ENCODE measurements around the gene TFEB.

DNA sequence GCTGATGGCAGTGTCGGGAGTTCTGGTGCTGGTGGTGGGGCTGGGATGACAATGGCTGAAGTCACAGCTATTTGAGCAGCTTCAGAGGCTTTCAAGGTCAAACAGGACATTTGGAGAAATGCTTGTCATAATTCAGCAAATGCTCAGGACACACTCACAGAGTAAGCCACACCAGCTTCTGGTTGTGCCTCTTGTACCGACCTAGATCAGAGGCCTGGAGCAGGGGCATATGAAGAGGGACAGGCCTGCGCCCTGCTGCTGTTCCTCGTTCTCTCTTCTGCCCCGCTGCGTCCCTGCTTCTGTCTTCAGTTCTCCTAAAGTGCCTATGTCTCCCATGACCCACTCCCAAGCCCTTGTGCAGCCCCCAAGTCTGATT lies 12.7 kb upstream of the TFEB start:
- TF ChIP-seq, protein P1, sequence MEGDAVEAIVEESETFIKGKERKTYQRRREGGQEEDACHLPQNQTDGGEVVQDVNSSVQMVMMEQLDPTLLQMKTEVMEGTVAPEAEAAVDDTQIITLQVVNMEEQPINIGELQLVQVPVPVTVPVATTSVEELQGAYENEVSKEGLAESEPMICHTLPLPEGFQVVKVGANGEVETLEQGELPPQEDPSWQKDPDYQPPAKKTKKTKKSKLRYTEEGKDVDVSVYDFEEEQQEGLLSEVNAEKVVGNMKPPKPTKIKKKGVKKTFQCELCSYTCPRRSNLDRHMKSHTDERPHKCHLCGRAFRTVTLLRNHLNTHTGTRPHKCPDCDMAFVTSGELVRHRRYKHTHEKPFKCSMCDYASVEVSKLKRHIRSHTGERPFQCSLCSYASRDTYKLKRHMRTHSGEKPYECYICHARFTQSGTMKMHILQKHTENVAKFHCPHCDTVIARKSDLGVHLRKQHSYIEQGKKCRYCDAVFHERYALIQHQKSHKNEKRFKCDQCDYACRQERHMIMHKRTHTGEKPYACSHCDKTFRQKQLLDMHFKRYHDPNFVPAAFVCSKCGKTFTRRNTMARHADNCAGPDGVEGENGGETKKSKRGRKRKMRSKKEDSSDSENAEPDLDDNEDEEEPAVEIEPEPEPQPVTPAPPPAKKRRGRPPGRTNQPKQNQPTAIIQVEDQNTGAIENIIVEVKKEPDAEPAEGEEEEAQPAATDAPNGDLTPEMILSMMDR (IDR thresholded peaks at IDR 0.05): no peak
- no peak for TF ChIP-seq POLR2A (IDR thresholded peaks at IDR 0.05; ENCODE audit: low read depth)

All from esophagus muscularis mucosa (tissue), 3 donors.